Measurements from ENCODE around the gene MANSC1.

DNA sequence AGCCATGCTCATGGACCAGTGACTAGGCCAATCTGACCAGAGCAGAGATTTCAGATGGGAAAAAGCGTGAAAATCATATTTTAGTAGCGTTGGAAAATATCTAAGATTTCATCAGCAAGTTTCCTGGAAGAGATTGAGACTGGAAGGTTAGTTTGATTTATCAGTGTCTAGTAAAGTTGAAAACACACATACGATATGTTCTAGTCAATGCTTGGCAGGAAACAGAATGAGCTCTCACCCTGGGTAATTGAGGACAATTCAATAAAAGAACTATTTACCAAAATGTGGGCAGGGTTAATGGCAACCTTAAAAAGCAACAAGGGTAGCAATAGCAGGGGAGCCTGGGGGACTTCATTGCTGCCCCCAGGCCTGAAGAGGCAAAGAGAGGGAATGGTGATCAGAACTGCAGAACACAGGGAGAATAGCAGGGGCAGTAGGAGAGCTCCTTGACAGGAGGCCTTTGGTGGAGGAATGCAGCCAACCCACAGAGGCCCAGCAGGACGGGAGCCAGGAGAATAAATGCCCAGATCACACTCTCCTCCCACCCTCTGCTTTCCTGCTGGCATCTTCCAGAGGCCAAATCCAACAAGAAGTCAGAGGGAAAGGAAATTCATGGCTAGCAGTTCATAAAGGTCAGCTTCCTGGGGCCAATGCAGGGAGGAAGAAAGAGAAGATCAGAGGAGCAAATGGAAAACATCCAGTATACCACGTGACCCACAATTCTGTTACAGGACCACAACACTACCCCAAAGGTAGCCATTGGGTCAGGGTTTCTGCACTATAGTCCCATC, 55.6 kb downstream of the MANSC1 start:
- TF ChIP-seq, protein P1, sequence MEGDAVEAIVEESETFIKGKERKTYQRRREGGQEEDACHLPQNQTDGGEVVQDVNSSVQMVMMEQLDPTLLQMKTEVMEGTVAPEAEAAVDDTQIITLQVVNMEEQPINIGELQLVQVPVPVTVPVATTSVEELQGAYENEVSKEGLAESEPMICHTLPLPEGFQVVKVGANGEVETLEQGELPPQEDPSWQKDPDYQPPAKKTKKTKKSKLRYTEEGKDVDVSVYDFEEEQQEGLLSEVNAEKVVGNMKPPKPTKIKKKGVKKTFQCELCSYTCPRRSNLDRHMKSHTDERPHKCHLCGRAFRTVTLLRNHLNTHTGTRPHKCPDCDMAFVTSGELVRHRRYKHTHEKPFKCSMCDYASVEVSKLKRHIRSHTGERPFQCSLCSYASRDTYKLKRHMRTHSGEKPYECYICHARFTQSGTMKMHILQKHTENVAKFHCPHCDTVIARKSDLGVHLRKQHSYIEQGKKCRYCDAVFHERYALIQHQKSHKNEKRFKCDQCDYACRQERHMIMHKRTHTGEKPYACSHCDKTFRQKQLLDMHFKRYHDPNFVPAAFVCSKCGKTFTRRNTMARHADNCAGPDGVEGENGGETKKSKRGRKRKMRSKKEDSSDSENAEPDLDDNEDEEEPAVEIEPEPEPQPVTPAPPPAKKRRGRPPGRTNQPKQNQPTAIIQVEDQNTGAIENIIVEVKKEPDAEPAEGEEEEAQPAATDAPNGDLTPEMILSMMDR (conservative IDR thresholded peaks at IDR 0.05), result no peak
- no peak for TF ChIP-seq EZH2 (IDR thresholded peaks at IDR 0.05; ENCODE audit: low read depth)

Measured in PC-9 (cell line).